Stimulated activated CD8-positive, alpha-beta memory T cell treated with anti-CD3 and anti-CD28 coated beads, Interleukin-7, amount 100 ng/mL, for 4 hours (primary cell): ENCODE measurements around the gene SNAPC5.

Experiments
- DNase-seq, 2 donors: peaks; one replicate each; pipeline ENCODE4 v3.0.0-alpha.2; 2020; ENCODE audit warnings: low read depth in 2 of 2

Gene SNAPC5

GRCh38 chr15:66459818-66460615 is 37.5 kb downstream of the SNAPC5 start:
- DNase-seq, result no peak

- DNase-seq, result no peak
Observed at GRCh38 chr15:66456211-66456610, 41.4 kb downstream of the SNAPC5 start.

- no peak for DNase-seq
Observed at GRCh38 chr15:66454143-66454542, 43.4 kb downstream of the SNAPC5 start.

- DNase-seq, result no peak
Observed at GRCh38 chr15:66452971-66453580, 44.5 kb downstream of the SNAPC5 start.

GRCh38 chr15:66452420-66452819 is 45.1 kb downstream of the SNAPC5 start:
- no peak for DNase-seq
